Measurements from ENCODE around the gene COBL.
"Not testable (repeated sequence)": the region's sequence is repeated elsewhere in the genome, so short reads cannot be mapped to it uniquely, and the experiment has no call there.

Gene COBL

GRCh38 chr7:51224811-51225595, 91.6 kb downstream of the COBL start:
- DNase-seq (ENCODE audit: insufficient read length, low spot score) (no peak), FAIRE-seq (no peak)
- TF ChIP-seq POLR2AphosphoS5 (IDR thresholded peaks at IDR 0.05; ENCODE audit: low read depth, low read length) (no peak), TAF1 (IDR thresholded peaks at IDR 0.05; ENCODE audit: low read depth, low read length) (no peak), PAX5 (IDR thresholded peaks at IDR 0.05; ENCODE audit: insufficient read depth, low read length, severe bottlenecking) (no peak), SPI1 (IDR thresholded peaks at IDR 0.05; ENCODE audit: low read depth, low read length) (no peak), POLR2A (IDR thresholded peaks at IDR 0.05; ENCODE audit: low read depth, low read length) (no peak), POU2F2 (IDR thresholded peaks at IDR 0.05; ENCODE audit: low read depth, low read length) (no peak)

DNA sequence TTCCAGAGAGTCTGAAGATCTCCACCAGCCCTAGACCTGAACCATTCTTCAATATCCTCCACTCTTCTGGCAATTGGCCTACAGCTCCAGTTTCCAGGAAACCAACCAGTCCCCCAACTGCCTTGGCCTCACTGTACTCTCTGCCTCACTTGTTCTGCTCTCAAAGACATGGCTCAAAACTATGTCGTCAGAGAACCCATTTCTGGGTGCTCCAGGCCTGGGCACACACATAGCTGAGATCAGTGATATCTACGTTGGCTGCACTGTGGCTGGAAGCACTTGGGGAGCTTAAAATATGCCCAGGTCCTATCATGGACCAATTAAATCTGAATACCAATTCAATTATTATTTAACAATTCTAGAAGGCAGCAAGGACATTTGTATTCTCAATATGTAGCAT, 93.1 kb downstream of the COBL start:
- FAIRE-seq (no peak), DNase-seq (ENCODE audit: insufficient read length, low spot score) (no peak)
- TF ChIP-seq PAX5 (IDR thresholded peaks at IDR 0.05; ENCODE audit: insufficient read depth, low read length, severe bottlenecking) (no peak), POLR2AphosphoS5 (IDR thresholded peaks at IDR 0.05; ENCODE audit: low read depth, low read length) (no peak), POLR2A (IDR thresholded peaks at IDR 0.05; ENCODE audit: low read depth, low read length) (no peak), SPI1 (IDR thresholded peaks at IDR 0.05; ENCODE audit: low read depth, low read length) (no peak), TAF1 (IDR thresholded peaks at IDR 0.05; ENCODE audit: low read depth, low read length) (no peak), POU2F2 (IDR thresholded peaks at IDR 0.05; ENCODE audit: low read depth, low read length) (no peak)

GRCh38 chr7:51222916-51223315, 93.7 kb downstream of the COBL start:
- no peak for TF ChIP-seq PAX5 (IDR thresholded peaks at IDR 0.05; ENCODE audit: insufficient read depth, low read length, severe bottlenecking)
- no peak for TF ChIP-seq POLR2A (IDR thresholded peaks at IDR 0.05; ENCODE audit: low read depth, low read length)
- no peak for TF ChIP-seq SPI1 (IDR thresholded peaks at IDR 0.05; ENCODE audit: low read depth, low read length)
- TF ChIP-seq POU2F2 (IDR thresholded peaks at IDR 0.05; ENCODE audit: low read depth, low read length), result no peak
- TF ChIP-seq POLR2AphosphoS5 (IDR thresholded peaks at IDR 0.05; ENCODE audit: low read depth, low read length), result no peak
- no peak for TF ChIP-seq TAF1 (IDR thresholded peaks at IDR 0.05; ENCODE audit: low read depth, low read length)
- FAIRE-seq (no peak), DNase-seq (ENCODE audit: insufficient read length, low spot score) (no peak)

DNA sequence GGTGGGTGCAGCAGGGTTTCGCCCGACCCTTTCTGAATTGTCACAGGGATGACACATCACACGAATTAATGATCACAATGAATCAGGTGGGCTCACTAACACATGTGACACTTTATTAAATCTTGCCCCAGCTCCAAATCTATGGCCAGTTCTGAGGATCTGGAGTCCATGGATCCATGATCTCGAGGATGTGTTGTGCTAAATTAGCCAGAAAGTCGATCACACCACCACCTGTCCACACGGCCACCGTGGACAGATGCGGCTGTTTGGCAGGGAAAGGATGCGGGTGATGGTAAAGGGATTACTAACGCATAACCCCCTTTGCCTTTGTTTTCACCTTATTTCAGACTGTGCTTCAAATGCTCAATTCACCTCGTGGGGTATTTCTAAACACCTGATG, 96.4 kb downstream of the COBL start:
- FAIRE-seq (no peak), DNase-seq (ENCODE audit: insufficient read length, low spot score) (no peak)
- no peak for TF ChIP-seq PAX5 (IDR thresholded peaks at IDR 0.05; ENCODE audit: insufficient read depth, low read length, severe bottlenecking)
- TF ChIP-seq POLR2AphosphoS5 (IDR thresholded peaks at IDR 0.05; ENCODE audit: low read depth, low read length), result no peak
- TF ChIP-seq POU2F2 (IDR thresholded peaks at IDR 0.05; ENCODE audit: low read depth, low read length), result no peak
- TF ChIP-seq SPI1 (IDR thresholded peaks at IDR 0.05; ENCODE audit: low read depth, low read length), result no peak
- TF ChIP-seq TAF1 (IDR thresholded peaks at IDR 0.05; ENCODE audit: low read depth, low read length), result no peak
- no peak for TF ChIP-seq POLR2A (IDR thresholded peaks at IDR 0.05; ENCODE audit: low read depth, low read length)

DNA sequence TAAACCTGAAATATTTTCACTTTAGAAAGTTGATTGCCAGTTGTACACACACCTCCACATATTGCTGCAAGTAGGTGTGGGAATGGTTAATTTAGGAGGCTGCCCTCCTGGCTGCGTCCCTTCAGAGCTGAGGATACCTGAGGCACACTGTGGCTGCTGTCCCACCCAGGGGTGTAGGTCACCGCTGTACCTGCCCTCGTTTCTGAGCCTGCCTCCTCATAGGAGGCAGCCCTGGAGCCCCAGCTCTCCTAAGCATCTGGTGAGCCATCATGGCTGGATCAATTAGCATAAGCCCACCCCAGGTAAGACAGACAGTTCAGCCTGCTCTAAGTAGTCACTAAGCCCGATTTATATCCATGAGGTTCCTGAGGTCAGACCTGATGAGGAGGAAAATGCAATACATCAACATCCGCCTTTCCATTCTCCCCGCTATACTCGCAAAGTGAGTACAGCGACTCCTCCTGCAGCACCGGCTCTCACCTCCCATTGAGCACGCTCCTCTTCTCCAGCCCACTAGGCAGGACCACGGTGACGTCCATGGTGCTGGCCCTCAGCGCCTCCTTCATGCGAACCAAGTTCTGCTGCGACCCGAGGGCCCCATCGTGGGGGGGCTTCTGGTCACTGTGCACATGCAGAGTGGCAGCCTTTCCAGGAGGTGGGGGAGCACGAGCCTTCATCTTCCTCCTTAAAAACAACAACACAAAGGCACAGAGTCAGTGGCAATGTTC, 97.2 kb downstream of the COBL start:
- TF ChIP-seq SPI1 (IDR thresholded peaks at IDR 0.05; ENCODE audit: low read depth, low read length) (no peak), PAX5 (IDR thresholded peaks at IDR 0.05; ENCODE audit: insufficient read depth, low read length, severe bottlenecking) (no peak)
- DNase-seq (ENCODE audit: insufficient read length, low spot score) (no peak), FAIRE-seq (no peak)

DNA sequence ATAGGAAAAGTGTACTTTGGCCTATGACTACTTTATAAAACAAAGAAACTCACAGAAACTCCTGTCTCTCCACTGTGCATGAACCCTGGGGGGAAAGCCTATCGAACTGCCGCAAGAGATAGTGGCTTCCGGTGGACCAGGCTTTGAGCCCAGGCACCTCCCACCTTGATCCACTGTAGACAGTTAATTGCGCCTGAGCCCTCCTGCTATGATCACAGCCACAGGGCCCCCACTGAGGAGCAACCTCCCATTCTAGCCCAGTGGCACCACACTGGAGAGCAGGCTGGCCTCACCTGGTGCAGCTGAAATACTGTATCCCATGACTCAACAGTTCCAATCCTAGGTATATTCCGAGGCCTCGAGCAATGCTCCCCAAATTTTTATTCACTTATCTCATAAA, 98.8 kb downstream of the COBL start:
- DNase-seq (ENCODE audit: insufficient read length, low spot score) (no peak), FAIRE-seq (no peak)
- no peak for TF ChIP-seq POU2F2 (IDR thresholded peaks at IDR 0.05; ENCODE audit: low read depth, low read length)

DNA sequence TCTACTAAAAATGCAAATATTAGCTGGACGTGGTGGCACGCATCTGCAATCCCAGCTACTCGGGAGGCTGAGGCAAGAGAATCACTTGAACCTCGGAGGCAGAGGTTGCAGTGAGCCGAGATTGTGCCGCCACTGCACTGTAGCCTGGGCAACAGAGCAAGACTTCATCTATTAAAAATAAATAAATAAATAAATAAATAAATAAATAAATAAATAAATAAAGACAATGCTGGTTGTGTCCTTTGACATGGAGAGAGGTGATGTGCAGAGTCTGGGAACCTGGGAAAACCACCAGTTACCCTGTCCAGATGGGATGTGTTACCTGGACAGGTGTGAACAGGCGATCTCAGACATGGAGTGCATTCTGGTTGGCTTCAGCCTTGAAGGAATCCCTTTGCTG, 102.5 kb downstream of the COBL start:
- no peak for DNase-seq (ENCODE audit: insufficient read length, low spot score)
- TF ChIP-seq POU2F2 (IDR thresholded peaks at IDR 0.05; ENCODE audit: low read depth, low read length), result no peak
- TF ChIP-seq POLR2AphosphoS5 (IDR thresholded peaks at IDR 0.05; ENCODE audit: low read depth, low read length), result no peak
- no peak for TF ChIP-seq POLR2A (IDR thresholded peaks at IDR 0.05; ENCODE audit: low read depth, low read length)
- no peak for TF ChIP-seq PAX5 (IDR thresholded peaks at IDR 0.05; ENCODE audit: insufficient read depth, low read length, severe bottlenecking)
- no peak for TF ChIP-seq SPI1 (IDR thresholded peaks at IDR 0.05; ENCODE audit: low read depth, low read length)
- TF ChIP-seq TAF1 (IDR thresholded peaks at IDR 0.05; ENCODE audit: low read depth, low read length), result no peak
- FAIRE-seq, result no peak

GRCh38 chr7:51213618-51214017, 103.0 kb downstream of the COBL start:
- FAIRE-seq (no peak), DNase-seq (ENCODE audit: insufficient read length, low spot score) (no peak)
- TF ChIP-seq POLR2A (IDR thresholded peaks at IDR 0.05; ENCODE audit: low read depth, low read length) (no peak), POU2F2 (IDR thresholded peaks at IDR 0.05; ENCODE audit: low read depth, low read length) (no peak), PAX5 (IDR thresholded peaks at IDR 0.05; ENCODE audit: insufficient read depth, low read length, severe bottlenecking) (no peak), TAF1 (IDR thresholded peaks at IDR 0.05; ENCODE audit: low read depth, low read length) (no peak), POLR2AphosphoS5 (IDR thresholded peaks at IDR 0.05; ENCODE audit: low read depth, low read length) (no peak), SPI1 (IDR thresholded peaks at IDR 0.05; ENCODE audit: low read depth, low read length) (no peak)

- TF ChIP-seq PAX5 (IDR thresholded peaks at IDR 0.05; ENCODE audit: insufficient read depth, low read length, severe bottlenecking) (no peak), SPI1 (IDR thresholded peaks at IDR 0.05; ENCODE audit: low read depth, low read length) (no peak), TAF1 (IDR thresholded peaks at IDR 0.05; ENCODE audit: low read depth, low read length) (no peak), POLR2AphosphoS5 (IDR thresholded peaks at IDR 0.05; ENCODE audit: low read depth, low read length) (no peak), POU2F2 (IDR thresholded peaks at IDR 0.05; ENCODE audit: low read depth, low read length) (no peak), POLR2A (IDR thresholded peaks at IDR 0.05; ENCODE audit: low read depth, low read length) (no peak)
- FAIRE-seq (no peak), DNase-seq (ENCODE audit: insufficient read length, low spot score) (no peak)
Observed at GRCh38 chr7:51210766-51211165, 105.8 kb downstream of the COBL start.

DNA sequence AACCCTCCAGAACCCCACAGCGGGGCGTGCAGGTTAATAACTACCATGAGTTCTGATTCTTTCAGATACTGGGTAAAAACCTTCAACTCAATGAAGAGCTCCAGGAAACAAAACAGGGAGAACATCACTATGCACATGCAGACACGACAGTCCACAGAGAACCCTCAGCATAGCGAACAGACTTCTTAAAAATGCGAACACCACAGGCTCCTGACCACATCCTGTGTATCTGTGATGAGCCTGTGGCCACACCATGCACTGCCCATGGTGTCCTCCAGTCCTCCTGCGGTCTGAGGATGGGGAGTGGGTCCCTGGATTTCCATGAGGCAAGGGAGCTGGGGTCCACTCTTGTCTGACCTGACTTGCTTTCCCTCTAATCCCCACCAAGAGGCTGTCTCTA, 107.2 kb downstream of the COBL start:
- no peak for DNase-seq (ENCODE audit: insufficient read length, low spot score)
- no peak for FAIRE-seq

GRCh38 chr7:51208125-51208524, 108.5 kb downstream of the COBL start:
- FAIRE-seq; DNase-seq (ENCODE audit: insufficient read length, low spot score): not testable (repeated sequence)

More for the DNA sequence above, 107.2 kb downstream of the COBL start:
- TF ChIP-seq SPI1 (IDR thresholded peaks at IDR 0.05; ENCODE audit: low read depth, low read length), result no peak
- TF ChIP-seq PAX5 (IDR thresholded peaks at IDR 0.05; ENCODE audit: insufficient read depth, low read length, severe bottlenecking), result no peak
- no peak for TF ChIP-seq TAF1 (IDR thresholded peaks at IDR 0.05; ENCODE audit: low read depth, low read length)
- TF ChIP-seq POLR2AphosphoS5 (IDR thresholded peaks at IDR 0.05; ENCODE audit: low read depth, low read length), result no peak
- TF ChIP-seq POU2F2 (IDR thresholded peaks at IDR 0.05; ENCODE audit: low read depth, low read length), result no peak
- TF ChIP-seq POLR2A (IDR thresholded peaks at IDR 0.05; ENCODE audit: low read depth, low read length), result no peak
